Measurements from ENCODE around the gene MICB.
"Not testable (repeated sequence)": the region's sequence is repeated elsewhere in the genome, so short reads cannot be mapped to it uniquely, and the experiment has no call there.

The MICB gene

DNA sequence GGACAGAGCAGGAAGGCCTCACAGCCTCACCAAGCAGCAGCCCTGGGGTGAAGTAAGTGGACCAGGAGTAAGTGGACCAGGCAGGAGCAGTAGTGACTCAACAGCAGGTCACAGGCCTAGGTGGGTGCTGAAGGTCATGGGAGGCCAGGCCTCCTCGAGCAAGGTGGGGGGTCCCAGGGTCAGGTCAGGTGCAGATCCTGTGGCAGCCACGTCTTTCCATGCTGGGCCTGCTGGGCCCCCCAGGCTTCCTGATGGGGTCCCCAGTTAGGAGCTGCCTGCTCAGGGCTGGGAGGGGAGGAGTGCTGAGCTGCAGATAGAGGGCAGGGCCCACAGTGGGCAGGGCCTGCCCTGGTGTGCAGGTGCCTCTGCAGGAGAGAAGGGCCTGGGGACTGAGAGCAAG lies 11.1 kb downstream of the MICB start:
- DNase-seq (ENCODE audit: low read depth in 2 of 2), result not testable (repeated sequence)

DNA sequence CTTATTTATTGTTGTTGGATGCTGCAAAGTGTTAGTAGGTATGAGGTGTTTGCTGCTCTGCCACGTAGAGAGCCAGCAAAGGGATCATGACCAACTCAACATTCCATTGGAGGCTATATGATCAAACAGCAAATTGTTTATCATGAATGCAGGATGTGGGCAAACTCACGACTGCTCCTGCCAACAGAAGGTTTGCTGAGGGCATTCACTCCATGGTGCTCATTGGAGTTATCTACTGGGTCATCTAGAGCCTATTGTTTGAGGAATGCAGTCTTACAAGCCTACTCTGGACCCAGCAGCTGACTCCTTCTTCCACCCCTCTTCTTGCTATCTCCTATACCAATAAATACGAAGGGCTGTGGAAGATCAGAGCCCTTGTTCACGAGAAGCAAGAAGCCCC lies 12.1 kb downstream of the MICB start:
- no peak for DNase-seq (ENCODE audit: low read depth in 2 of 2)

DNA sequence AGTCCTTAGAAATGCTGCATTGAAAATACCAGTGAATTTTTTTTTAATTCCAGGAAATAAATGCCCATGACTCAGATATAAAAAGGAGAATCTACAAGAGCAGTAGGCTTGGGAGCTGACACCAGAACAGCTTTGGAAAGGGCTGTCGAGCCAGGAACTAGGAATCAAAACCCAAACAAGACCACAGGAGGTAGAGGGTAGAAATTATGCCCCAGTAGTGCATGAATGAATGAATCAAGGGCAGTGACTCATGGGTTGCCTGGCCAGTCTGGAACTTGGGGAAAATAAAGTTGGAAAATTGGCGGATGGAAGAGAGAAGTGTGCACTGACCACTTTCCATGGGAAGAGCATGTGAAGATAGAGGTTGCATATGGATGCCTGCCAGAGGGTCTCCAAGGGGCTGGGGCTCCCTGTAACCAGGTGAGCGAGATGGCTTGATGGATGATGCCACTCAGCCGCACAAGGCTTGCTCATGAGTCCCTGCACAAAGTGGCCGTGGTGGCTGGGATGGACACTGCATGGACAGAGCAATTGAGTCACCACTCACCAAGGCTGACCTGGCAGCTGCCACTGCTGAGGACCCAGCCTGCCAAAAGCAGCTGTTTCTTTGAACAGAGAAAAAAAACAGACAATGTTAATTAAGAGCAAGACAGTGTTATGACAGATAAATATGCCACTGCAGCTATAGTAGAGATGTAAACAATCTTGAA lies 15.7 kb downstream of the MICB start:
- DNase-seq (ENCODE audit: low read depth in 2 of 2), result no peak

DNA sequence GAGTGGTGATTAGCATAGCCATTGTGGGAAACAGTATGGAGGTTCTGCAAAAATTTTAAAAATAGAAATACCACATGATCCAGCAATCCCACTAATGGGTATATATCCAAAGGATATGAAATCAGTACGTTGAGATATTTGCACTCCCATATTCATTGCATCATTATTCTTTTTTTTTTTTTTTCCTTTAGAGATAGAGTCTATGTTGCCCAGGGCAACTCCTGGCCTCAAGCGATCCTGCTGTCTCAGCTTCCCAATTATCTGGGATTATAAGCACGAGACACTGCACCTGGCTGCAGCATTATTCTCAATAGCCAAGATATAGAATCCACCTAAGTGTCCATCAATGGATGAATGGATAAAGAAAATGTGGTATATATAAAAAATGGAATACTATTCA lies 23.9 kb downstream of the MICB start:
- no peak for DNase-seq (ENCODE audit: low read depth in 2 of 2)

DNA sequence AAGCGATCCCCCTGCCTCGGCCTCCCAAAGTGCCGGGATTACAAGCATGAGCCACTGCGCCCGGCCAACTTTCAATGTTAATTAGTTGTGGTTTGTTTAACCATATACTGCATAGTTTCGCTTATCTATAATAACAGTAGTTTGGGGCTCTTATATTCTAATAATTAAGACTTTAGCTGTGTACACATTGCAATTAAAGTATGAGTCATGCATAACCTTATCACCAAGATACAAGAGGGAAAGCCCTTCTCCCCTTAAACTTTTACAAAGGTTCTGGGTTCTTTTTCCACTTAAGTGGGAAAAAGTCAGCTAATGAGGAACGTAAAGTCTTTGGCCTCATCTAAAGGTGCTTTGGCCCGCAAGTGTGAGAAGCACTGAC lies 27.6 kb downstream of the MICB start:
- no peak for DNase-seq (ENCODE audit: low read depth in 2 of 2)

DNA sequence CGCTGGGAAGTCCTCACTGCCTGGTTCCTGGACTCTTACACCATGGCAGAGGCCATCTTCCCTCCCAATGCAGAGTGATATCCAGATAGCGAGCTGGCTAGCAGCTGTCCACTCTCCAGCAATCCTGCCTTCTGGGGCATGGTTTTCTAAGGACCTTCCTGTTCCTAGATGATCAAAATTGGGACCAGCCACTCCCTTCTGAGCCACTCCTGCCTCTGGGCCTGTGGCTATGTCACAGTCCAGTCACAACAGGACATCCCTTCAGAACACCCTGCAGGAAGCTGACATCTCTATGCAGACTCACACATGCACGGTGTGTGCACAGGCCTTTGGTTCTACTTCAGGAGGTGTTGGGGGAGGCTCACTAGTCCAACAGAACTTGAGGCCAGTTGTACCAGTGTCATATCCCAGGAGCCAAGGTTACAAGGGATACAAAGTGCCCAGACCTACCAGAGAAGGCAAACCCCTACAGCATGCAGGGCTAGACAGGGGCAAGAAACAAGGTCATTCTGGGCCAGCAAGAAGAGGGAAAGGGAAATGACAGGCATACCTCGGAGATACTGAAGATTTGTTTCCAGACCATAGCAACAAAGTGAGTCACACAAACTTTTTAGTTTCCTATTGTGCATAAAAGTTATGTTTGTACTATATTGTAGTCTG lies 28.1 kb downstream of the MICB start:
- DNase-seq (ENCODE audit: low read depth in 2 of 2), result no peak

DNA sequence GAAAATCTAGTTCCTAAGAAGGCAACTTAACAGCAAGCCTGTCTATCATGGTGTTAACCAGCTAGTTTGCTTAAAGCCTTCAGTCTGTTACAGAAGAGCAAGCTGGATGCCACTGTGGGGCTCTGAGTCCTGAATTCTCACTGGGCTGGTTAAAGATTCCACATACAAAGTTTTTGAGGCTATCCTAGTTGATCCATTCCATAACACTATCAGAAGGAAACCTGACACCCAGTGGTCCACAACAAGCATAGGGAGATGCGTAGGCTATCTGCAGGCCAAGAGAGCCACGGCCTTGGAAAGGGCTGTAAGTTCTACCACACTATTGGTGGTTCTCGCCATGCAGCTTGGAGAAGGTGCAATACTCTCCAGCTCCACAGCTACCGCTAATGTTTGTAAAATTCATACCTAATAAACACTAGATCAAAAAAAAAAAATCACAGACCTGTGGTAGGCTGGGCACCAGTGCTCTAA lies 30.4 kb downstream of the MICB start:
- no peak for DNase-seq (ENCODE audit: low read depth in 2 of 2)

DNA sequence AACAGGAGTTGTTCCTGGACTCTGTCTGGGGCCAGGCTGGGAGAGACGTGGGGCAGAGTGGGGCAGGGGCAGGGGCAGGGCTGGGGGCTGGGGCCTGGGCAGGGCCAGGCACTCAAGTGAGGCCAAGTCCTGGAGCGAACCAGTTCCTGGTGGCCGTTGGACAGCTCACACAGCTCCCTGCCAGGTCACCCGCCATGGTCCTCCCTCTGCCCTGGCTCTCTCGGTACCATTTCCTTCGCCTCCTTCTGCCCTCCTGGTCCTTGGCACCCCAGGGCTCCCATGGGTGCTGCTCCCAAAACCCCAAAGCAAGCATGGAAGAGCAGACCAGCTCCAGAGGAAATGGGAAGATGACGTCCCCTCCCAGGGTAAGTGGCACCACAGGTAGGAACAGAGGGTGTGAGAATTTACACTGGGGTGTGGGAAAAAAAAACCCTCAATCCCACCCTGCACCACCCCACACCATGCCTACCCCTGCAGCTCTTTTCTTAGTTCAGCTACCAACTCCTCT lies 30.9 kb downstream of the MICB start, which contains the start of gene MCCD1:
TSS of gene MCCD1 (plus strand) at position 142 of the 508 bp plus-strand sequence. CDS start at position 195, 53 bp downstream.
- no peak for DNase-seq (ENCODE audit: low read depth in 2 of 2)

DNA sequence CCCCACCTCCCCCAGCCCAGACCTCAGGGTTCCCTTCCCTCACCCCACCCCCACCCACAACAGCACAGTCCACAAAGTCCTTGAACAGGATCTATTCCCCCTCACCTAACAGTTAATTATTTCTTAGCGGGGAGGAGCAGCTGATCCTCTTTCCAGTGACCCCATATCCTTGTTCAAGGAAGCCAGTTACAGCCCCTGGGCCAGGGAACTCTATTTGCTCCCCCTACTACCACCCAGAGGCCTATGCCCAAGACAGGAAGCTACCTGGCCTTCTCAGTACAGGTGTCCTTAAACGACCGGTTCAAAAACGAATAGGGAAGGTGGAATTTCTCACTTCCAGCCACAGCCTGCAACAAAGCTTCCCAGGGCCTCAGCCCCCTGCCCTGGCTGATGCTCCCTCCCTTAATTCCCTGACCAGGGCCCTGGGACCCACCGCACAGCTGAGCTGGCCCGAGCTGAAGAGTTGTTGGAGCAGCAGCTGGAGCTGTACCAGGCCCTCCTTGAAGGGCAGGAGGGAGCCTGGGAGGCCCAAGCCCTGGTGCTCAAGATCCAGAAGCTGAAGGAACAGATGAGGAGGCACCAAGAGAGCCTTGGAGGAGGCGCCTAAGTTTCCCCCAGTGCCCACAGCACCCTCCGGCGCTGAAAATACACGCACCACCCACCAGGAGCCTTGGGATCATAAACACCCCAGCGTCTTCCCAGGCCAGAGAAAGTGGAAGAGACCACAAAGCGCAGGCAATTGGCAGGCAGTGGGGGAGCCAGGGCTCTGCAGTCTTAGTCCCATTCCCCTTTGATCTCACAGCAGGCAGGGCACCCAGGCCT lies 31.6 kb downstream of the MICB start:
- no peak for DNase-seq (ENCODE audit: low read depth in 2 of 2)

DNA sequence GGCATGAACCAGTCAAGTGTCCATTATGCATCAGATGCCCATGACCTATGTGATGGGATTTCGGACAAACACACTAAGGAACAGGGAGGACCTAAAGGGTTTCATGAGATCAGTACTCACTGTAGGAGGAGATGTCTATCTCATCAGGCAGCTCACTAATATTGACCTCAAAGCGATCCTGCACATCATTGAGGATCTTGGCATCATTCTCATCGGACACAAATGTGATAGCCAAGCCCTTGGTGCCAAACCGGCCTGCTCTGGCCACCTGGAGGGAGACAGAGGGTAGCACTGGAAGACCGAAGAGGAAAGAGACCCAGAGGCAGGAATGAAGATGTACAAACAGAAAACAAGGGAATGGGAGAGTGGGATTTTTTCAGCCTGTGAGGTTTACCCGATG lies 32.7 kb downstream of the MICB start:
- no peak for DNase-seq (ENCODE audit: low read depth in 2 of 2)

DNA sequence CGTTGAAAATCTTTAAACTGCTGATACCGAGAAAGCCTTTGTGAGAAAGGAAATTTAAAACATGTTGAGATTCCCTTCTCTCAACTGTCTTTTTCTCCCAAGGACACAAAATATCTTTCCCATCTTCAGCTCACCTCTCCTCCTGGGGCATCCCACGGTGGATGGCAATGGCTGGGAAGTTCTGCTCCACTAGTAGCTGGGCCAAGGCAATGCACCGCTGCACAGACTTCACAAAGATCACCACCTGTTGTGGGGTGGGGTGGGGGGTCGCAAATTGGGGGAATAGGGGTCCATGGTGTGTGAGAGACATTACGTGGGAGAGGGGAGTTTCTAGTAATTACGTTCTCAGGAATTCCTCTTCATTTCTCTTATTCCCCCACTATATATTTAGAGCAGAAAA lies 33.2 kb downstream of the MICB start:
- no peak for DNase-seq (ENCODE audit: low read depth in 2 of 2)

DNA sequence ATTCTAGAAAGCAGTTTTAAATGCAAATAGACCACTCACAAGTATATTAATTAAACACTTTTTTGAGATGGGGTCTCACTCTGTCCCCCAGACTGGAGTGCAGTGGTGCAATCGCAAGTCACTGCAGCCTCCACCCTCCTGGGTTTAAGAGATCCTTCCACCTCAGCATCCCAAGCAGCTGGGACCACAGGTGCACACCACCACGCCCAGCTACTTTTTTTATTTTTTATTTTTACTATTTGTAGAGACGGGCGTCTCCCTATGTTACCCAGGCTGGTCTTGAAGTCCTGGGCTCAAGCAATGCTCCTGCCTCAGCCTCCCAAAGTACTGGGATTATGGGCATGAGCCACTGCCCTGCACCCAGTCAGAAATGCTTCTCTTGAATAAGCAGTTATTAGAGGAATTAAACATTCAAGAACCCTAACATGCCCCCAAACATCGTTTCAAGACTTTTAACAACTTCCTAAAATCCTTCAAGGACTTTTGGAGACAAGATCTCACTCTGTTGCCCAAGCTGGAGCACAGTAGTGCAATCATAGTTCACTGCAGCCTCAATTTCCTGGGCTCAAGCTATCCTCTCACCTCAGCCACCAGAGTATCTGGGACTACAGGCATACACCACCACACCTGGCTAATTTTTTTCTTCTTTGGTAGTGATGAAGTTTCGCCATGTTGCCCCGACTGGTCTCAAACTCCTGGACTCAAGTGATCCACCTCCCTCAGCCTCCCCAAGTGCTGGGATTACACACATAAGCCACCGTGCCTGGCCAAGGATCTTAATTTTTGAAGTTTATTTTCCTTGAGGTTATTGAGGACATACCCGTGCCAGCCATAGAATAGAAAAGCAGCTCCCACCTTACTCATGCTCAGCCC lies 34.1 kb downstream of the MICB start:
- DNase-seq (ENCODE audit: low read depth in 2 of 2), result no peak

DNA sequence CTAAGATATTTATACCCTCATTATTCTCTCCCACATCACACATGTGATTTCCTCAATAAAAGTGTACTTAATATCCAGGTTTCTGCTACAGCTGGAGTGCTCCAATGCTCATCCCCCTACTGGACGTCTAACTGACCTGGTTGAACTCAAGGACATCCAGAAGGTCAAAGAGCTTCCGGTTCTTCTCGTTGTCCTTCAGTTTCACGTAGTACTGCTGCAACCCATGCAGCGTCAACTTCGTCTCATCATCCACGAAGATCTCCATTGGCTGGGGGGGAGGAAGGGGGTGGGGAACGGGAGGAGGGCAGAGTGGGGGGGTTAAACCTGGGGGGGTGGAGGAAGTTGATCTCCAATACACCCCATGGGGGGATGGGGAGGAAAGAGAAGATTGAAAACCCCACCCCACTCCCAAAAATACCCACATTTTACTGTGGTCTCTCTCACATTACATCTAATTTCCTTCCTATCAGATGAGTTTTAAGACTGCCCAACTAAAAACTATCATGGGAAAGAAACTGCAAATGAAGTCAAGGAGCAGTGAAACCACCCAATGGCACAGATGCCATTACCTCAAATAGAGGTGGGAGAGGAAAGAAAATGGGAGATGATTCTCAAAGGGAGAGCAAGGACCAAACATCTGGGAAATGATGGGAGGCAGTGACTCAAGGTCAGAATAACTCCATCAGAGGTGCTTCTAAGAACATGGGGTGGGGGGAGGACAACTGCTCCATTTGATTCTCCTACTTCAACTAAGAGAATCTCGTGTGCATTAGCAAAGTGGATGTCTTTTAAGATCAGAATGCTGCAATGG lies 34.9 kb downstream of the MICB start:
- DNase-seq (ENCODE audit: low read depth in 2 of 2), result no peak

DNA sequence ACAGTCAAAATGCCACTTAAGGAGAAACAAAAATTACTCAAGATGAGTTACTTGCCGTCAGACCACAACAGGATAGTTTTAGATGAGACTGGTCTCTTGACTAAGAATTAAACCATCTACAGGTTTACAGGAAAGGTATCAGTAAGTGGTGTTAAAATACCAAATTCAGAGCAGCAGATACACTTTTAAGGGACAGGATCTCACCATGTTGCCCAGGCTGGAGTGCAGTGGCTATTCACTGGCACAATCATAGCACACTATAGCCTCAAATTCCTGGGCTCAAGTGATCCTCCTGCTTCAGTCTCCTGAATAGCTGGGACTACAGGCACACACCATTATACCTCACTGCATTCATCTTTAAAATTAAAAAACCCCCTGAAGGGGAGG lies 35.5 kb downstream of the MICB start:
- DNase-seq (ENCODE audit: low read depth in 2 of 2), result no peak

DNA sequence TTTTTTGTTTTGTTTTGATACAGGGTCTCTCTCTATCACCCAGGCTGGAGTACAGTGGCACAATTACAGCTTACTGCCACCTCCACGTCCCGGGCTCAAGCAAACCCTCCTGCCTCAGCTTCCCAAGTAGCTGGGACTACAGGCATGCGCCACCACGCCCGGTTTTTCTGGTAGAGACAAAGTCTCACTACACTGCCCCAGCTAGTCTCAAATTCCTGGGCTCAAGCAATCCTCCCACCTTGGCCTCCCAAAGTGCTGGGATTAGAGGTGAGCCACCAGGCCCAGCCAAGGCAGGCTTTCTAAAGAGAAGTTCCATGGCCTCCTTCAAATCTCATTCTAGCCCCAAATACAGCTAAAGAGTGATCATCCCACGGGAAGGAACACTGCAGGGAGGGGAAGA lies 36.1 kb downstream of the MICB start:
- no peak for DNase-seq (ENCODE audit: low read depth in 2 of 2)

DNA sequence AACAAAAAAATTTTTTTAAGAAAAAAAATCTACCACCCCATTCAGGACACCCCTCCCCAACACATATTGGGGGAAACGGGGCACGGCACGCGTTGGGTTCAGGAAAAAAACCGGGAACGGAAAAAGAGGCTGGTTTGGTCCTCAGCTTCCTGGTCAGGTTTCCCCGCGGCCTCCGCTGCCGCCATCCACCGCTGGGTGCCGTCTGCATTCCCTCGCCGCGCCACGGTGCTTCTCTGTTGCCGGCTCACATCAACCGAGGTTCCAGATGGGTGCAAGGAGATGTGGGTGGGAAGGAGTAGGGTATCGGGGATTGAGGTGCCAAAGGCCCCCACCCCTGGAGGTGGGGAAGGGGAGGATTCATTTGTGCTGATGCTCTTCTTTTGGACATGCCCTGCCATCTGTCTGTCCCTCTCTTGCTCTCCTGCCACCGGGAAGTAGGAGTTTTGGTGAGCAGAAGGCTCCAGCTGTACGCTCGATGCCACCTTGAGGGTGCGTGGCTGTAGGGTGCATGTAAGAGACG lies 36.6 kb downstream of the MICB start:
- no peak for DNase-seq (ENCODE audit: low read depth in 2 of 2)

DNA sequence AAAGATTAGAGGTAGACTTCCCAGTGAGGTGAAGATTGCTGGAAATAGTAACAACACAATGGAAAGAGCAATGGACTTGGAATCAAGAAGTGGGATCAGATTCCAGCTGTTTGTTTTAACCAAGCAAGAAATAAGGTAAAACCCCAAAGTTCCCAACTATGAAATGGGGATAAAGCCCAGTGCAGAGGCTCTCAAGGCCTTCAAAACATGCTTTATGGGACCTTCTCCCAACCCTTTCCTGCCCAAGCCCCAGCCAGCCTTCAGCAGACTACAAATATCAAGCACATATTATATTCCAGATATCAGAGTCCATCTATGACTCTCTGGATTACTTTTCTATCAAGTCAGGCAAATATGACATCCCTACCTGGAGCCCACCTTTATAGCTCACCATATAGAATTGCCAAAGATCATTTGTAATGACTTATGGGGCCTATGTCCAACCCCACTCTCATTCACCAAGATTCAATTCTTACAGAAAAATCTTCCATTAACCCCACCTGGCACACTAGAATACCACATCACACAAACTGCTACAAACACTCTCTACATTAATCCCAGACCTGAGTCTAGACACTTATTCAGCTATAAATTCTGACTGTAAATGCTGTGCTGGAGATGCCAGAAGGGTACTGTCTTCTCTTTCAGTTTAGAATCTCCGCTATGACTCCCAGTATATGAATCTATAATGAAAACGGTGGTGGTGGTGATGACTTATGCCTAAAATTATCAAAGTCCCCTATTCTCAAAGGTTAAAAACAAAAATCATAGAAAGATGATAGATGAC lies 37.8 kb downstream of the MICB start:
- no peak for DNase-seq (ENCODE audit: low read depth in 2 of 2)

DNA sequence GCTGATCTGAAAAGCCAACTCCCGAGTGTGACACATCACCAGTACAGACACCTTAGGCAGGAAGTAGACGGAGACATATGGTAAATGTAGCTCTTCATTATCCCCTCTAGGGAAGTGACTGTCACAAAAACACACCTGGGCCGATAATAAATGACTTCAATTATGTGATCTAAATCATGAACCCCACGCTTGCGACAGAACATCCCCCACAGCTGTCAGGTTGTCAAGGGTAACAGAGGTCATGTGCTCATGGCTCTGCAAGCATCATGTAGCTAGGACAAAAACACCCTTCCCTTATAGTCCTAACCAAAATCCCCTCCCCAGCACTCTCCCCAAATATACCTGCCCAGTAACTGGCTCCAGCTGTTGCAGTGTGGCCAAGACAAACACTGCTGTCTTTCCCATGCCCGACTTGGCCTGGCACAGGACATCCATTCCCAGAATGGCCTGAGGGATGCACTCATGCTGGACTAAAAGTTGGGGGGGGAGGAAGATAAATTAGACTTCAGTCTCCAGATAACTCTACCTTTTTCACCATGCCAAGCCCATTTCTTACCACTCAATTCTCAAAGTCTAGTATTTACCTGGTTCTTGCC lies 41.0 kb downstream of the MICB start:
- no peak for DNase-seq (ENCODE audit: low read depth in 2 of 2)

DNA sequence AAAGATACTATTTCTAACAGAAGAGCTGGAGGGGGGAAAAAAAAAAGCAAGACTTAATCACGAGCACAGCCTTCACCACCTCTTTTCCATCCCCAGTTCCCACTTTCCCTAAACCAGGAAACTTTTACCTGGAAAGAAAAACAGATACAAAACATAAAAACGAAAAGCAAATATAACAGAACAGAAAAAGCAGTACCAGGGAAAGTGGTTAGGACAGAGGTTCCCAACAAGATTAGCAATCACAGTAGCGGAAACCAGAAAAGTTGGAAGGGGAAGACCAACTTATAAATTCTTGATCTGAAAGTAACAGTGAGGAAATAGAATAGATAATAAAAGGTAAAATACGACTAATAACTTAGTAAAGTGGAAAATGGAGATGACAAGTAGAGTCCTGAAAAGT lies 42.7 kb downstream of the MICB start:
- no peak for DNase-seq (ENCODE audit: low read depth in 2 of 2)

All from activated CD4-positive, alpha-beta T cell treated with anti-CD3 and anti-CD28 coated beads for 24 hours (primary cell).